NCI-H1930 (cell line): Measurements from ENCODE around the gene S100A12.
"Not testable (repeated sequence)": the region's sequence is repeated elsewhere in the genome, so short reads cannot be mapped to it uniquely, and the experiment has no call there.

ENCODE experiments used
- DNase-seq, 2 experiments: peaks; one replicate each; lab custom pipeline; 2025; lab: John Stamatoyannopoulos, UW

The S100A12 gene

GRCh38 chr1:153375511-153375910 lies at the start of gene S100A12:
Gene S100A12, minus strand, starts transcription at chr1:153375621. Its CDS starts 1,029 bp downstream, at chr1:153374592.
- DNase-seq = no peak

- no peak for DNase-seq
These were observed 47.1 kb upstream of the S100A12 start for GRCh38 chr1:153422450-153423068.

- DNase-seq = no peak
These were observed 44.9 kb upstream of the S100A12 start for GRCh38 chr1:153420306-153420705.

GRCh38 chr1:153419436-153419793 lies 44.0 kb upstream of the S100A12 start:
- not testable (repeated sequence) for DNase-seq

- DNase-seq = not testable (repeated sequence)
These were observed 43.5 kb upstream of the S100A12 start for GRCh38 chr1:153418758-153419435.

- no peak for DNase-seq
These were observed 41.9 kb upstream of the S100A12 start for GRCh38 chr1:153417136-153417888.

- no peak for DNase-seq
These were observed 40.6 kb upstream of the S100A12 start, which contains the start of gene S100A7A for GRCh38 chr1:153415850-153416570. Gene S100A7A, plus strand, starts transcription at chr1:153416520. Its CDS starts 1,563 bp downstream, at chr1:153418083.

- not testable (repeated sequence) for DNase-seq
These were observed 38.5 kb upstream of the S100A12 start for GRCh38 chr1:153413961-153414360.

- DNase-seq = not testable (repeated sequence)
These were observed 31.9 kb upstream of the S100A12 start for GRCh38 chr1:153407274-153407673.

GRCh38 chr1:153405825-153406599 lies 30.6 kb upstream of the S100A12 start:
- DNase-seq = not testable (repeated sequence)

GRCh38 chr1:153404768-153405167 lies 29.3 kb upstream of the S100A12 start:
- no peak for DNase-seq

- DNase-seq = no peak
These were observed 28.7 kb upstream of the S100A12 start for GRCh38 chr1:153404086-153404635.

GRCh38 chr1:153403421-153404085 lies 28.1 kb upstream of the S100A12 start:
- DNase-seq = no peak

- no peak for DNase-seq
These were observed 26.8 kb upstream of the S100A12 start for GRCh38 chr1:153402226-153402625.

GRCh38 chr1:153401461-153401860 lies 26.0 kb upstream of the S100A12 start:
- no peak for DNase-seq

GRCh38 chr1:153400244-153400643 lies 24.8 kb upstream of the S100A12 start:
- peak in 1 of 2 experiments; percentile 42 for DNase-seq

- no peak for DNase-seq
These were observed 24.1 kb upstream of the S100A12 start for GRCh38 chr1:153399401-153400055.

GRCh38 chr1:153397924-153398651 lies 22.7 kb upstream of the S100A12 start:
- DNase-seq = no peak
